Thymus (tissue), 11 donors: Measurements from ENCODE around the gene BHLHE23. TPM values are rescaled to one million over a fixed set of nuclear protein-coding genes. Genes with fewer than 3 reads are reported as not detected.

ENCODE experiments used
- DNase-seq, 9 donors: peaks; one replicate each; pipeline ENCODE4 v3.0.0-alpha.2; 2013; ENCODE audit warnings: low spot score in 9 of 9, low read depth in 6 of 9, missing footprints in 1 of 9
- H3K27ac ChIP-seq, 2 donors: one replicate each; pipeline ENCODE4 v1.5.1; 2013; ENCODE audit warnings: control low read depth in 1 of 2, low read depth in 1 of 2, low read length in 1 of 2, mild to moderate bottlenecking in 1 of 2, moderate library complexity in 1 of 2
- H3K27me3 ChIP-seq, 2 donors: one replicate each; pipeline ENCODE4 v1.5.1; 2013; ENCODE audit warnings: low read length in 1 of 2; ENCODE audit not compliant: control insufficient read depth in 2 of 2, insufficient read depth in 1 of 2
- H3K36me3 ChIP-seq, 2 donors: one replicate each; pipeline ENCODE4 v1.5.1; 2013; ENCODE audit warnings: low read length in 1 of 2, mild to moderate bottlenecking in 1 of 2, moderate library complexity in 1 of 2; ENCODE audit not compliant: control insufficient read depth in 2 of 2, insufficient read depth in 2 of 2
- H3K4me1 ChIP-seq, 2 donors: one replicate each; pipeline ENCODE4 v1.5.1; 2013; ENCODE audit warnings: low read length in 2 of 2; ENCODE audit not compliant: control insufficient read depth in 2 of 2, insufficient read depth in 2 of 2
- H3K4me3 ChIP-seq, 2 donors: one replicate each; pipeline ENCODE4 v1.5.1; 2013; ENCODE audit warnings: low read length in 2 of 2, control low read depth in 1 of 2, mild to moderate bottlenecking in 1 of 2
- H3K9me3 ChIP-seq, 2 donors: one replicate each; pipeline ENCODE4 v1.5.1; 2013; ENCODE audit warnings: low read length in 1 of 2, mild to moderate bottlenecking in 1 of 2; ENCODE audit not compliant: control insufficient read depth in 2 of 2, insufficient read depth in 1 of 2
- WGBS: extraction: QIAGEN DNeasy Blood & Tissue Kit; methylation state at CpG from one replicate; pipeline ENCODE4 v1.1.7; 2013; 5-methylcytosine and 5-hydroxymethylcytosine counted together
- polyA plus RNA-seq: library from polyadenylated mRNA; stranded (reverse); fragments of 200-250 nt; gene quantifications from one replicate; pipeline ENCODE4 v1.2.3, GENCODE V29; 2013
- total RNA-seq: library from RNA; stranded (reverse); fragments of 120-200 nt; gene quantifications from one replicate; pipeline ENCODE4 v1.2.4, GENCODE V29; 2013
- donor health status: healthy.

Gene BHLHE23
- total and polyA plus RNA-seq, 2 donors: 0.37 to 0.42 TPM

DNA sequence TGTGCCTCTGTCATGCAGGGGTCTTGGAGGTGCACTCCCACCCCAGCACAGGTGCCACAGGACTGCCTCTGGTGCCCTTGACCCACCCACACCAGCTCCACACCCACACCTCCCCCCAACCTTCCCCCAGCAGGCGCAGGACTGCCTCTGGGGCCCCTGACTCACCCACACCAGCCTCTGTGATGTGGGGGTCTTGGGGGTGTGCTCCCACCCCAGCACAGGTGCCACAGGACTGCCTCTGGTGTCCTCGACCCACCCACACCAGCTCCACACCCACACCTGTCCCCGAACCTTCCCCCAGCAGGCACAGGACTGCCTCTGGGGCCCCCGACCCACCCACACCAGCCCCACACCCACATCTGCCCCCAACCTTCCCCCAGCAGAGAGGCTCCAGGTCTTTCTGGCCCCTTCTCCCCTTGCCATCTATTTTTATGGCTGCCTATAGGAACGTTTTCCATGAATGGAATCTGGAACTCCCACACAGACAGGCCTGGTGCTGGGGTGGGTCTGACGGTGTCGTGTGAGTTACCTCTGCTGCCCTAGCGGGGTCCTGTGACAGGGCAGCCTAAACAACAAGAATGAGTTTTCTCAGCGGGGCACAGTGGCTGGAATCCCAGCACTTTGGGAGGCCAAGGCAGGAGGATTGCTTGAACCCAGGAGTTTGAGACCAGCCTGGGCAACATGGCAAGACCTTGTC, 30.8 kb downstream of the BHLHE23 start:
- DNase-seq: no peak
- Histone ChIP-seq H3K27me3 (peaks cover 13 to 80% of the 10 kb centered on the region in 2 donors), H3K4me3 (no peak overlapping the region), H3K4me1 (peaks cover 57 to 85% of the 10 kb centered on the region in 2 donors), H3K9me3 (peaks cover 0 to 50% of the 10 kb centered on the region in 2 donors), H3K27ac (peak overlapping the region in 1 of 2 donors; percentile 70), H3K36me3 (no peaks in the 10 kb centered on the region)
- 63% methylated on average over 9 of the region's 9 CpGs for WGBS

- Histone ChIP-seq H3K27me3 (peaks cover 11 to 79% of the 10 kb centered on the region in 2 donors), H3K4me3 (no peak overlapping the region)
Measured at GRCh38 chr20:62975251-62975760, 31.5 kb downstream of the BHLHE23 start.

GRCh38 chr20:62972845-62973745, 33.7 kb downstream of the BHLHE23 start:
- H3K27ac ChIP-seq: no peak overlapping the region
- peaks cover 0 to 40% of the 10 kb centered on the region in 2 donors for H3K9me3 ChIP-seq
- H3K36me3 ChIP-seq: no peaks in the 10 kb centered on the region
- H3K4me1 ChIP-seq: peaks cover 29 to 59% of the 10 kb centered on the region in 2 donors
- no peak for DNase-seq
- 40% methylated on average over 48 of the region's 48 CpGs for WGBS
- no peak overlapping the region for H3K4me3 ChIP-seq
- H3K27me3 ChIP-seq: peaks cover 11 to 61% of the 10 kb centered on the region in 2 donors

More at GRCh38 chr20:62975251-62975760, 31.5 kb downstream of the BHLHE23 start:
- Histone ChIP-seq H3K9me3 (peaks cover 0 to 50% of the 10 kb centered on the region in 2 donors), H3K36me3 (no peaks in the 10 kb centered on the region), H3K27ac (peak overlapping the region in 1 of 2 donors; percentile 70), H3K4me1 (peaks cover 51 to 82% of the 10 kb centered on the region in 2 donors)
- no peak for DNase-seq
- 90% methylated on average over 10 of the region's 10 CpGs for WGBS

DNA sequence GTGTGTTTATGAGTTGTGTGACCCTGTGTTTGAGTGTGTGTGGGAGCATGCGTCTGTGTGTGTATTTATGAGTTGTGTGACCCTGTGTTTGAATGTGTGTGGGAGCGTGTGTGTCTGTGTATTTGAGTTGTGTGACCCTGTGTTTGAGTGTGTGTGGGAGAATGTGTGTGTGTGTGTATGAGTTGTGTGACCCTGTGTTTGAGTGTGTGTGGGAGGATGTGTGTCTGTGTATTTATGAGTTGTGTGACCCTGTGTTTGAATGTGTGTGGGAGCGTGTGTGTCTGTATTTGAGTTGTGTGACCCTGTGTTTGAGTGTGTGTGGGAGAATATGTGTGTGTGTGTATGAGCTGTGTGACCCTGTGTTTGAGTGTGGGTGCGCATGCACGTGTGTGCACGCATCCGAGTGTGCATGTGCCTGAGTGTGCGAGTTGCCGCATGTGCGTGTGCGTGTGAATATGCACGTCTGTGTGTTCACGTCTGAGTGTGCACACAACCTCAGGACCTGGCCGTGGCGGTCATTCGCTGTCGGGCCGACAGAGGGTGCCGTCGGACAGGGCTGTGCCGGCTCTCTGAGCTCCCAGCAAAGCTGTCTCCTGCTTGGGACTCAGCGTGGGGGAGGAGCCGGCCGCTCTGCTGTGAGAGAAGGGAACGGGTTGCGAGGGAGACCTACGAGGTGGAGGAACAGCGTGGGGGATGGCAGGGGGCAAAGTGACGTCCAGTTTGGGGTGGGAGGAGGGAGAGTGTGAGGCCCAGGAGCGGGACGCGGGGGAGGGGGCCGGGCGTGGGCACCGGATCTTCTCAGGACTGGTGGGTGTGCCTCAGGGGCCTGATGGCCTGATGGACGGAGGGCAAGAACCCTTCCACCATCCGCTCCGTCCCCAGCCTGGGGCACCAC, 34.6 kb downstream of the BHLHE23 start:
- 5% methylated on average over 38 of the region's 38 CpGs for WGBS
- no peak overlapping the region for H3K4me3 ChIP-seq

GRCh38 chr20:62971211-62971949, 35.4 kb downstream of the BHLHE23 start:
- Histone ChIP-seq H3K27me3 (peaks cover 11 to 54% of the 10 kb centered on the region in 2 donors), H3K4me3 (no peak overlapping the region)
- 93% methylated on average over 10 of the region's 10 CpGs for WGBS

More for the DNA sequence above, 34.6 kb downstream of the BHLHE23 start:
- Histone ChIP-seq H3K27me3 (peaks cover 11 to 56% of the 10 kb centered on the region in 2 donors), H3K4me1 (peaks cover 22 to 50% of the 10 kb centered on the region in 2 donors), H3K9me3 (peaks cover 0 to 33% of the 10 kb centered on the region in 2 donors), H3K27ac (no peak overlapping the region), H3K36me3 (no peaks in the 10 kb centered on the region)
- DNase-seq: peak in 6 of 9 donors; percentile 71 to 88 (median 78)

DNA sequence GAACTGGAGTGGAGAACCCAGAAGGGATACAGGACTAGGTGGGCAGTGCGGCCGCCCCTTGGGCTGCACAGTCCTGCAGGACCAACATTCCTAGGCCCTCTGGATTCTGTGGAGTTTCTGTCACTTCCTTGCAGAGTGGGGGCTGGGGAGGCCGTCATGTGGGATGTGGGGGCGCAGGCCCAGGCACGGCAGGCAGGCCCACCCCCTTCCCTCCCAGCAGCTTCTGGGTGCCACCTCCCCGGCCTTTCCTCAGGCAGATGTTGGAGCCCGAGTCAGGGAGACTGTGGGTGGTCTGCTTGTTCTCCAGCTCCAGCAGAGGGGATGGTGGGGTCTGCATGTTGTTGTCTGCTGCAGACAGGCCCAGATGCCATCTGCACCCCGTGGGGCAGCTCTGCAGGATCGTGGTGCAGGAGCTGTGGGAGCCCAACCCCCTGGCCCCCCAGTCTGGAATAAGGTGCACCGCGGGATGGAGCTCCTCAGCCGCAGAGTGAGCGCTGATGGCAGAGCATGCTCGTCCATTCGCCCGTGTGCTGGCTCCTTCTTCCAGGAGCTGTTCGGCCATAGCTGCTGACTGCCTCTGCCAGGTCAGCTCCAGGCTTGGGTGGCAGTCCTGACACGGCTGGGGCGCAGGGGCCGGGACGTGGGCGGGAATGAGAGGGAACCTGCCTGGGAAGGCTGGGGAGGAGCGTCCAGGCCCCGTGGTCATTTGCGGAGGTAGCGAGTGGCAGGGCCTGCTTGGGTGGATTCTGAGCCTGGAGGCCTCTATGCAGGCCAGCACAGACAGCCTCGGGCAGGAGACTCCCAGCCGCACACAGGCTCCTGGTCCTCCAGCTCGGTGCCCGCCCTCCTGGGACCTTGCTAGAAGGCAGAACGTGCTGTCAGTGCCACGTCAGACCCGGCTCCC, 36.2 kb downstream of the BHLHE23 start:
- H3K27me3 ChIP-seq: peaks cover 11 to 47% of the 10 kb centered on the region in 2 donors
- H3K27ac ChIP-seq: no peak overlapping the region
- peaks cover 0 to 16% of the 10 kb centered on the region in 2 donors for H3K9me3 ChIP-seq
- H3K4me3 ChIP-seq: no peak overlapping the region
- 66% methylated on average over 33 of the region's 33 CpGs for WGBS
- H3K4me1 ChIP-seq: peaks cover 18 to 34% of the 10 kb centered on the region in 2 donors
- H3K36me3 ChIP-seq: no peaks in the 10 kb centered on the region
- no peak for DNase-seq

More at GRCh38 chr20:62971211-62971949, 35.4 kb downstream of the BHLHE23 start:
- Histone ChIP-seq H3K27ac (no peak overlapping the region), H3K4me1 (peaks cover 22 to 42% of the 10 kb centered on the region in 2 donors), H3K9me3 (peaks cover 0 to 24% of the 10 kb centered on the region in 2 donors), H3K36me3 (no peaks in the 10 kb centered on the region)
- DNase-seq: no peak

- no peak overlapping the region for H3K4me3 ChIP-seq
- DNase-seq: no peak
- peaks cover 12 to 28% of the 10 kb centered on the region in 2 donors for H3K4me1 ChIP-seq
- WGBS: 88% methylated on average over 8 of the region's 8 CpGs
- peaks cover 11 to 42% of the 10 kb centered on the region in 2 donors for H3K27me3 ChIP-seq
- peaks cover 0 to 10% of the 10 kb centered on the region in 2 donors for H3K9me3 ChIP-seq
- no peaks in the 10 kb centered on the region for H3K36me3 ChIP-seq
- H3K27ac ChIP-seq: no peak overlapping the region
Measured at GRCh38 chr20:62969939-62970306, 36.8 kb downstream of the BHLHE23 start.
